ENCODE results near the gene RGS19.

Gene RGS19

DNA sequence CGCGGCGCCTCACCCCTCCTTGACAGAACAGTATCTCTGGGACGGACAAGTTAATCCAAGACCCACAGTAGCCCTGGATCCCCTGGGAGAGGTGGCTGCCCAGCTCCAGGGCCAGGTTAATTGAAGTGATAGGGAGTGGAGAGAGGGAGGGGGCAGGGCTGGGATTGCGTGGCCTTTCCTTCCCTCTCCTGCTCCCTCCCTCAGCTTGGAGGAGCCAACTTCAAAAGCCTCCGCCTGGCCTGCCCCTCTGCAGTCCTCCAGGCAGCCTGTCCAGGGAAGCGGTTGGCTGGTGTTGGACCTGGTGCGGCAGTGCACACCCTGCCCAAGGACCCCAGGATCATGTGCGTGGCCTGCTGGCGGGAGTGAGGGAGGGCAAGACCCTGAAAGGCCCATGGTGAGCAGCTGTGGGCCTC lies 43.4 kb downstream of the RGS19 start, which contains the start of gene C20orf204:
Gene C20orf204, plus strand, starts transcription at position 250 of the 413 bp plus-strand sequence. Its CDS starts 142 bp downstream, at position 392.
- no peak for DNase-seq (ENCODE audit: low read depth)

DNA sequence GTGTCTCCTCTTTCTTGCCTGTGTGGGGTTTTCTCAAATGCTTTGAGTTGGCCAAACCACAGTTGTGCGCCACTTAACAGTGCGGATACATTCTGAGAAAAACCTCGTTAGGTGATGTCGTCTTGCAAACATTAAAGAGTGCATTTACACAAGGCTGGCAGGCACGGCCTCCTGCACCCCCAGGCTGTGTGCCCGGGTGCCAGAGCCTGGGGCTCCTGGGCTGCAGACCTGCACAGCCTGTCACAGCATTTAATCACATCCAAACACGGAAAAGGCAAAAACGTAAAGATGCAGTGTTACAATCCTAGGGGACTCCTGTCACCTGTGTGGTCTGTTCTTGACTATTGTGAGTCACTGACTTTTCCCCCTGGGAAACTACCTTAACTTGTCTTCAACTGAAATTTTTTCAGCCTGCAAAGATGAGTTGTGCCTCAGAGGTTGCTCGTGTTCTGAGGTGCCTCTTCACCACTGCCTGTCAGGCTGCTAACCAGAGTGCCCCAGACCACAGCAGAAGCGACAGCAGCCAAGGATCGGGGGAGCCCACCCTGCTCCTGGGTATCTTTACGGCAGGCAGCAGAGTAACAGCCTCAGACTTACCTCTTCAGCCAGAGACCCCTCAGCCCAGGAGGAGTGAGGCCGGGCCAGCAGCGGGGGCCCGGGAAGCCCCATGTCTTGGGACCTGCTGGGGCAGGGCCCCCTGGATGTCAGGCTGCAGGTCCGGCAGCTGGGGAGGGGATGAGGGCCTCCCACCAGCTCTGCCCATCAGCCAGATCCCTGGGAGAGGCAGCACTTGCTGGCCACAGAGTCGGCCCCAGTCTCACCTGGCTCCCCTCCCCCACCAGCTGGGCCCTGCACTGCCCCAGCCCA lies 44.0 kb downstream of the RGS19 start:
- no peak for DNase-seq (ENCODE audit: low read depth)

DNA sequence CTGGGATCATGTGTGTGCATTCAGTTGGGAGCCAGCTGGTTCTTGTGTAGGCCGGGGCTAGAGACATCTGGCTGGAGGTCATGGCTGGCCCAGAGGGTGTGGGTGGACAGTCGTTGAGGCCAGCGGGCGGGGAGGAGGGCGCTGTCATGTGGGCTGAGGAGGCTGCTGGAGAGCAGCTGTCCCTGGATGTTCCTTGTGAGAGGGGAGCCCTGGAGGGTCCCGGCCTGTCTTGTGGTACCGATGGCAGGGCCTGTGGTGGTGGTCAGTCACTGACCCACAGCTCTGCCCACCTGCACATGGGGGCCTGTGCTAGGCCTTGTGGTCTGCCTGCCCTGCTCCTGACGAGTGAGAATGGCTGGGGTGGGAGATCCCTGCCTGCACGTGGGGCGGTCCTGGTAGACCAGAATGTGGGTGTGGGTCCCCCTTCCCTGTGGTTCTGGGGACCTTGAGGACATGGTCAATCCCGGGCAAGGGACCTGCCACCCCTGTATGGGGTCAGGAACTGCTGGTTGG lies 45.3 kb downstream of the RGS19 start:
- no peak for DNase-seq (ENCODE audit: low read depth)

DNA sequence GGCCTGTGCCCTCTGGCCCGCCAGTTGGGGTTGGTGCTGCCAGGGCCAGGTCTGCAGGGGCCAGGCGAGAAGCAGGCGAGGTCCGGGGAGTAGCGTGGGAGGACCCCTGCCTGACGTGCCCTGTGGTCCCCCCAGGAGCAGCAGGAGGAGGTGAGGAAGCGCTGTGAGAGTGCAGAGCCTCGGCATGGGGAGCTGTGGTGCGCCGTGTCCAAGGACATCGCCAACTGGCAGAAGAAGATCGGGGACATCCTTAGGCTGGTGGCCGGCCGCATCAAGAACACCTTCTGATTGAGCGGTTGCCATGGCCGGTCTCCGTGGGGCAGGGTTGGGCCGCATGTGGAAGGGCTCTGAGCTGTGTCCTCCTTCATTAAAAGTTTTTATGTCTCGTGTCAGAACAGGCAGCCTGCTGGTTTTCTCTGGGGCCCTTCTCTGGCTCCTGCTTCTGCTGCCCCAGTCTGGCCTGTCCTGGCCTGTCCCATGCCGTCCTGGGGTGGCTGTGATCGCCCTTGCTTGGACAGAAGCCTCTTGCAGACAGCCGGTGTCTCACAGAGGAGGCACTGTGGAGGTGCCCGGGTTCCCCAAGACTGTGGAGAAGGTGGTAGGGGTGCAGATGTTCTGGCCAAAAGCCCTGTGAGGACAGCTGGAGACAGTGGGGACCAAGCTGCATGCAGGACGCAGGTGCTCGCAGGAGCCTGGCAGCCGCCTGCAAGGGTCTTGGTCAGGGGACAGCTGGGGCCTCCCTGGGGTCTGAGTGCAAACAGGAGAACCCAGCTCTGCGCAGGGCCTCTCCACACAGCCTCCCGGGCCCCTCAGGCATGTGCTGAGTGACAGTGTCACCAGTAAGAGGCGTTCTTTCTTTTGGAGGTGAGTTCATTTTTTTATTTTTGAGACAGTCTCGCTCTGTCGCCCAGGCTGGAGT lies 46.4 kb downstream of the RGS19 start:
- no peak for DNase-seq (ENCODE audit: low read depth)

DNA sequence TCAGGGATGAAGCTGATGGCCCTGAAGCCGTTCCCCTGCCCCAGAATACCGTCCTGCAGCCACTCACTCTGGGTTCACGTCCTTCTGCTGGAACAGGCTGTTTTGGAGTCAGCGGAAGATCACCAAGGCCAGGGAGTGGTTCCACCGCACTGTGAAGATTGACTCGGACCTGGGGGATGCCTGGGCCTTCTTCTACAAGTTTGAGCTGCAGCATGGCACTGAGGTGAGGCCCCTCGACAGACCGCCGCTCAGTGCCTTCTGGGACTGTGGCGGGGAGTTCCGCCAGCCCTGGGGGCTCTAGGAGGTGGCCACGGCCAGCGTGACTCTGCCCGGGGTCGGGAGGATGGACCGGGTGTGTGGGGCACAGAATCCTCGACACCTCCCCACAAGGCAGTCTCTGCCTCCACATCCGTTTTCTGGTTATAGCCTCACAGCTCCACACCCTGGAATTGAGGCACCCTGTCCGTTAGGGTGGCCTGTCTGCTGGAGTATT lies 47.5 kb downstream of the RGS19 start:
- no peak for DNase-seq (ENCODE audit: low read depth)

DNA sequence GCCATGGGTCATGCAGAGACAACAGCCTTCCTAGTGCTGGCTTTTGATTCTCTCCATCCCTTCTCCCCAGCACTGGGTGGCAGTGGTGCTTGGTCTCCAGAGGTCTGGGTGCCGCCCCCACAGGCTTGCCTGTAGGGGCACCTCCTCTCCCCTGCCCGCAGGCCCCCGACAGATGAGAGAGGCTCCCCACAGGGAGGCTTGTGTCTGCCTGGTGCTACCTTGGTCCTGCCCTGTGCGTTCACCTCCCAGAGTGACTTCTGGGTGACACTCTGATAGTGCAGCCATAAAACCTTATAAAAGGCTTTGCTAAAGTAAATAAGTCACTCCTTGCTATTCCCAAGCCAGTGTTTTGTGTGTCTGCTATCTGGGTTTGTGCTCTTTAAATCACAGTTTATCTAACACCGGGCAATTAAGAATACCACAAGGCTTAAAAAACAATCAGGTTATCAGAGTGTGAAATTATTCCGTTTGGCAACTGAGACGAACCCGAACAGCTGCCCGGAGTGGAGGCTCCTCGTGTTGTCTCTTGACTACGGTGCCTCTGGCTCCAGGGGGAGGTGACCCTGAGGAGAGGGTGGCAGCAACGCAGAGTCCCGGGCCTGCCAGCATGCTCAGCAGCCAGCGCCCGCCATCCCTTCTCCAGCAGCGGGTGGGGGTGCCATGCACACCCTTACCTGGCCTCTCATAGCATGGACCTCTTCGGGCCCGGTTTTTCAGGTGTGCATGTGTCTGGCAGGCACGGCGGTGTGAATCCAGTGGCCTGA lies 48.8 kb downstream of the RGS19 start:
- no peak for DNase-seq (ENCODE audit: low read depth)

DNA sequence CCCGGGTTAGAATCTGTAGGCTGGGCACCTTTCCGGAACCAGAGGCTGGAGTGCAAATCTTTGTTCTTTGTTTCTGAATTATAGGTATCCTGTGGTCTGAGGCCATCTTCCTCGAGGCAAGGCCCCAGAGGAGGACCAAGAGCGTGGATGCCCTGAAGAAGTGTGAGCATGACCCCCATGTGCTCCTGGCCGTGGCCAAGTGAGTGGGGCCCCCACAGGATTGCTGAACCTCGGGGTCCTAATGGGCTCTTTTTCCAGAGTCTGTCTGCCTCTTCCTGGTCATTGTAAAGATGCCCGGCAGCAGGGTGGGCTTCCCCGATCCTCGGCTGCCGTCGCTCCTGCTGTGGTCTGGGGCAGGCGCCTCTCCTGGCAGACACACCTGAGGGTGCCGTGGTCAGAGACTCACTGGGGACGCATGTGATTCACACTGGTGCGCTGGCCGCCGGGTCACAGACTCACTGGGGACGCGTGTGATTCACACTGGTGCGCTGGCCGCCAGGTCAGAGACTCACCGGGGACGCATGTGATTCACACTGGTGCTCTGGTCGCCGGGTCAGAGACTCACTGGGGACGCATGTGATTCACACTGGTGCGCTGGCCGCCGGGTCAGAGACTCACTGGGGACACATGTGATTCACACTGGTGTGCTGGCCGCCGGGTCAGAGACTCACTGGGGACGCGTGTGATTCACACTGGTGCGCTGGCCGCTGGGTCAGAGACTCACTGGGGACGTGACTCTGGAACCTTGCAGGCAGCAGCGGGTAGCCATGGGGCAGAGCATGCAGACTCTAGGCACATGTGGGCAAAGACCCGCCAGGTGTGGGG lies 49.8 kb downstream of the RGS19 start:
- DNase-seq (ENCODE audit: low read depth), result no peak

DNA sequence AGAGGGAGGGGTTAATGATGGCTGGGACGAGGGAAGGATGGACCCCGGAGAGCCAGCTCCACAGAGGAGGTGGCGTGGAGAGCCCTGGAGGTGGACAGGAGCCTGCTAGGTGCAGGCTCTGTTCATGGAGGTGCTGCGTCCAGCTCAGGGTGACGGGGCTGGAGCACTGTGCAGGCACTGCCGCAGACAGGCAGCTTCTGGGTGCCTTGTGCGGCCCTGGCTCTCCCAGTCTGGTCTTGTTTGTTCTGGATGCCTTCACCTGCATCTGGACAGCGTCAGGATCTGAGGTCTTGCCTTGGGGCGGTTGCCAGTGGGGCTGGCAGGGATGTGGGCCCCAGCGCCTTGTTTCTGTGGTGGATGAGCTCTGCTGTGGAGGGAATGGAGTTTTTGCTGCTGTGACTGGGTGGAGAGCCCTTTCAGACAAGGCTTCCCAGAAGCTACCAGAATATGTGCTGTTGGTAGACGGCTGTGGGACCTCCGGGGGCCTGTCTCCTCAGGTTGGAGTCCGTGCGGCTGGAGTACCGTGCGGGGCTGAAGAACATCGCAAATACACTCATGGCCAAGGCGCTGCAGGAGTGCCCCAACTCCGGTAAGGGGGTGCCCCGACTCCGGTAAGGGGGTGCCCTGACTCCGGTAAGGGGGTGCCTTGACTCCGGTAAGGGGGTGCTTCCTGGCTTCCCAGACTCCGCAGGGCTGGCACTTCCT lies 51.2 kb downstream of the RGS19 start:
- DNase-seq (ENCODE audit: low read depth), result no peak

DNA sequence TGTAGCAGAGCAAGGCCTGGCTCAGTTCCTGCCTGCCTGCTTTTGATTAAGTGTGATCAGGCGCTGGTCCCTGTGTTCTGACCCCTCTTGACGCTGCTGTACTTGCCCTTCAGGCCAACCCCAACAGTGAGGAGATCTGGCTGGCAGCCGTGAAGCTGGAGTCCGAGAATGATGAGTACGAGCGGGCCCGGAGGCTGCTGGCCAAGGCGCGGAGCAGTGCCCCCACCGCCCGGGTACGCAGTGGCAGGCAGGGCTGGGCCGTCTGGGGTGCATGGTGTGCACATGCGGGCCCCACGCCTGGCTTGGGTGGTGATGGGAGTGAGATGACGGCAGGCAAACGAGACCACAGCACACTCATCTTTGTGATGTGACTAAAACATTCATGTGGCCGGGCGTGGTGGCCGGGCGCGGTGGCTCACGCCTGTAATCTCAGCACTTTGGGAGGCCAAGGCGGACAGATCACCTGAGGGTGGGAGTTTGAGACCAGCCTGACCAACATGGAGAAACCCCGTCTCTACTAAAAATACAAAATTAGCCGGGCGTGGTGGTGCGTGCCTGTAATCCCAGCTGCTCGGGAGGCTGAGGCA lies 53.4 kb downstream of the RGS19 start:
- no peak for DNase-seq (ENCODE audit: low read depth)

DNA sequence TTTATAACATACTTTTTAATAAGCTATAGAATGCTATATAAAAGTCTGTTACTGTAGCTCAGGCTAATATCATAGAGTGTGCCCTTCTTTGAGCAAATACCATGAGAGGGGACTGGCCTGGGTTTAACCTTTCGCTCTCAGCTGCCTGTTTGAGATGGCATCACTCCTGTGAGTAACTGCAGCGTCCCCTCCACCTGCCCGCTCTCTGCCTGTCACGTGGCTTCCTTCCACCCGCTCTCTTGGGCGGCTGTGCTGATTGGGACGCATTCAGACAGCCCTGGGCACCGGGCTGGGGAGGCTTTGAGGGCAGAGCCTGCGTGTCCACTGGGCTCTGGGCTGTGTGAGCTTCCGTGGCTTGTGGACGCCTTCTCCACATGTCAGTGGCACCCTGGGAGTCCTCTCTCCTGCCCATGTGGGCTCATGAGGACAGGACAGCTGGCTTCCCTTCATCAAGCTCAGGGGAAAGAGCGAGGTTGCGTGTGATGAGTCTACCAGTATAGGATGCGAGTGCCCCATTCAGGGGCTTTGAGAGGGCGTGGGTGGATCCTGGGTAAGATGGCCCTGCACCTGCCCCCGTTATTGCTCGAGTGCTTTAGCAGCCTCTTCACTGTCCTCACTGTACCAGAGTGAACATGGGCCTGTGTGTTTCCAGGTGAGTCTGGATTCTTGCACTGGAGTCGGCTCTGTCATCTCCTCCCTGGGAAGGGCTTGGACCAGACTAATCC lies 54.1 kb downstream of the RGS19 start:
- DNase-seq (ENCODE audit: low read depth), result no peak

DNA sequence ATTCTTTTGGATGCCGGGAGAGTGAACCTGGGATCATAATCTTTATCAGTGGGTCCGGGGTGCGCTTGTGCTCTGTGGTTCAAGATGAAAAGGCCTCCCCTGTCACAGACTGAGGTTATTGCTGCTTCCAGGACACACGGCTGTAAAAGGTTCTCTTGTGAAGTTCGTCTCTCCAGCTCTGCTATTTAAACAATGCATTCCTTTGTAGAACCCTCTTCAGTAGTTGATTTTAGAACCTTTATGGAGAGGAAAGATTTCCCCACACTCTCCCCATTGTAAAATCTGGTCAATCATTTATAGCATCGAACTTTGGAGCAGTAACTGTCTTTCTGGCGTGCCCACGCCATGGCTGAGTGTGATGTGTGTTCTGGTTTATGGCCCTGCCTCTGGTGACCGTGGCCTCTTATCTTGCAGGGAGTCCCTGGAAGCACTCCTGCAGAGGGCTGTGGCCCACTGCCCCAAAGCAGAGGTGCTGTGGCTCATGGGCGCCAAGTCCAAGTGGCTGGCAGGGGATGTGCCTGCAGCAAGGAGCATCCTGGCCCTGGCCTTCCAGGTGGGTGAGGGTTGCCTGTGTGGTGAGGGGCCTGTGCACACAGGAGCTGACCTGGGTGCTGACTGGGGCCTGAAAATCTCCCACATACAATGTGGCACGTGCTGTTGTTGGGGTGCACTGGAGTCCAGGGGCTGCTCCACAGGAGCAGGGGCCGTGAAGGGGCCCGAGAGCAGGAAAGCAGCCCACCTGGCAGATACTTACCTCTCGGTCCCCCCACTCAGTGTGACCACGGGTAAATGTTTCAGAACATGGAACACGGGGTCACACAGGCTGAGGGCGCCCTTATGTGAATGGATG lies 55.0 kb downstream of the RGS19 start:
- no peak for DNase-seq (ENCODE audit: low read depth)

DNA sequence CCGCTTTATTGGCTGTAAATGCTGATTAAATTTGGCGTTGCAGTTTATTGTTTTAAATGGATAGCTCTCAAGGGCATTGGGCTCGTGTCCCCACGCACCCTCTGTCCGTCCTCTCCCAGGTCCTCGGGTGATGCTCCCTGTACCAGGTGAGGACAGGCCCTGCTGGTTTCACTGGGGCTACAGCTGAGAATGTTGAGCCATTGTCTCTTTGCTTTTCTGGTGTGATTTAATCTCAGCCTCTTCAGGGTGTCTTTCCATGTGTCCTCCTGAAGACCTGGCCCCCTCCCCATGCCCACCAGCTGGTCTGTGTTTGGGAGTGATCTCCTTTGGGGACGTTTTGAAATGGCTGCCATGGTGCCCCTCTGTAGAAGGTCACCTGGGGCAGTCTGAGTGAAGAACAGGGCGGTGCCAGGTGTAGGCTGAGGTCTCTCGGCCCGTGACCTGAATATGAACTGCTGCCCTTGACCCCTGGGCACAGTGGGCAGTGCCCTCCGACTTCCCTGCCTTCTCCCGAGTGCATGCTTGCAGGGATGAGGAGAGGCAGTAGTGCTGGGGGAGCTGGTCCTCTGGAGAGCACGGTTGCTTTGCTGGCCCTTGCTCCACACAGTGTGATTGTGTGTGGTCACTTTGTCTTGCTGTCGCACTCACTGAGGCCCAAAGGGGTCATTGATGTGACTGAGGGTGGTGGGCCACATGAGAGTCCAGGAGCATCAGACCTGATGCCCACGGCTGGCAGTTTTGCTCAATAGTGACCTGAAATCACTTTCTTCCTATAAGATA lies 55.8 kb downstream of the RGS19 start:
- no peak for DNase-seq (ENCODE audit: low read depth)

Data from stimulated activated CD8-positive, alpha-beta memory T cell treated with anti-CD3 and anti-CD28 coated beads, Interleukin-15, amount 100 ng/mL, for 24 hours (primary cell).